Fibroblast of skin of right biceps (primary cell): Measurements from ENCODE around the gene ACOT11.
"Not testable (repeated sequence)": the region's sequence is repeated elsewhere in the genome, so short reads cannot be mapped to it uniquely, and the experiment has no call there.

Source experiments
- DNase-seq: peaks from one replicate; pipeline ENCODE4 v3.0.0-alpha.2; 2013

Gene ACOT11

DNA sequence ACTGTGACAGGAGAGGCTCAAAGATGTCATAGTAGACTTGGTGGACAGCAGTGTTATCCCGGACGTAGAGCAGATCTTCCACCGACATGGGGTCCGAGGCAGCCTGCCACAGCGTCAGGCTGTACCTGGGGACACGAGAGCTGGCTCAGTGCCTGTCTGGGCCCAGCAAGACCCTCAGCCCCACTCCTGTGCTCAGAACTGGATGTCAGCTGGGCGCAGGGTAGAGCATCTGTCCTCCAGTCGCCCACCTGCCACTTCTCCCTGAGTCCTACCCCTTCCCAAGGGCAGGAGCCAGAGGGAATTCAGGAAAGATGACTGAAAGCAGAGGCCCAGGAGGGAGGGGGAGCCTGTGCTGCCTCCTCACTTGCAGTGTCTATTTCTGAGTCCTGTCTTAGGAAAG lies 63.6 kb downstream of the ACOT11 start:
- DNase-seq, result no peak

- no peak for DNase-seq
Observed at GRCh38 chr1:54614024-54614423, 66.0 kb downstream of the ACOT11 start.

GRCh38 chr1:54614563-54614962 lies 66.5 kb downstream of the ACOT11 start:
- DNase-seq, result no peak

DNA sequence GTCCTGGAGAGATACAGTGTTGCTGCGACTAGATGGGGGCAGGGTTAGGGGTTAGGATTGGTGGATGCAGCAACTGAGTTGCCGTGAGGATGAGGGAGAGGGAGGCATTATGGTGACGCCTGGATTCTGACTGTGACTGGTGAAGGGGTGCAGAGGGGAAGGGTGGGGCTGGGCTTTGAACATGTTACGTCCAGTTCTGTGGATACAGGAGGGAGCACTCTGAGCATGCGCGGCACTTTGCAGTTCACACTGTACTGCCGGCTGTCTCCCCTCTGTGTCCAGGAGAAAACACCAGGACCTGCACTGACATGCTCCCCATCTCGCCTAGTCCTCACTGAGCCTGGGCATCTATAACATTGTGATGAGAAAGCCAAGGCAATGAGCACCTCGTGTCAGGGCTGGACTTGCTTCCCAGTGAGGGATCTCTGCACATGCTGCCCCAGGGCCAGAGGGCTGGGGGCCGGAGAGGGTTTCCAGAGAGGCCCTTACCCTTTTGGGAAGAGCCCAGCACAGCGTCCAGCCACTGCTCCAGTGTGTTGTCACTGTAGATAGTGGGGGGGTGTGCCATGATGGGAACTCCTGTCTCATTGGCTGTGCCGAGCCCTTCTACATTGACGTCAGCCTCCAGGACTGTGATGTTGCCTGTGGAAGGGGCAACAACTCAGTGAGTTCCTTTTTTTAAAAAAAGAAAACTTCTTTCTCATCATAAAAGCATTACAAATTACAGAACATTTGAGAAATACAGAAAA lies 67.7 kb downstream of the ACOT11 start:
- no peak for DNase-seq

GRCh38 chr1:54619749-54620148 lies 71.7 kb downstream of the ACOT11 start:
- no peak for DNase-seq

DNA sequence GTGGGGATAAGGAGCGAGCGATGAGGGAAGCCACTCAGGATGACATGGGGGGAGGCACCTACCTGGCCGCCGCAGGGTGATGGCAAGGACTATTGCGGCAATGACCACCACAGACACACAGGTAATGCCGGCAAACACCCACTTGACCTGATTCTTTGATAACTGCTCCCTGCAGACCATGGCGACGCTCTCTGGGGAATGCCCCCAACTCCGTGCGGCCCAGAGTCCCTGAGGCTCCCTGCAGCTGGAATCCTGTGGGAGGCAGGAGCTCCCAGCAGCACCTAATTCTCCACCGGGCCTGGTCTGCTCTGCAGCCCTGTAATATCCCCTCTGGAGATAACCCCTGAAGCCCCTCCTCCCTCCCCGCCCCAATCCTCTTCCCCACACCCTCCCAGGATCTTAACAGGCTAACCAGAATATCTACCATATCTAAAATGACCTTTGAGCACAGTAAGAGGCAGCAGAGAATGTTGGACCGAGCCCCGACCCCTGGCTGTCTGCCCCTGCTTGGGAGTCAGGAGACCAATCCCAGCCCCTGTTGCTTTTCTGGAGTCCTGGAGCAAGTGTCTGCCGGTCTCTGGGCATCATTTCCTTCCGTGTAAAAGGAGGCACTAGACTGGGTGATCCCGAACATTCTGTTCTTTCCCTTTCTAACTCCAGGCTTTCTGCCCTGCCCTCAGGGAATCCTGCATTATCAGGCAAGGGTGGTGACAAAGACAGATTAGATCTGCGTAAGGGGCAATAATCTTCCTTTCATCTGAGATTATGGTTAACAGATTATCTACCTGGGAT lies 75.4 kb downstream of the ACOT11 start, which contains the start of gene FAM151A:
FAM151A (minus strand) TSS at position 310 of the 792 bp plus-strand sequence; CDS start at position 180, 130 bp downstream.
- no peak for DNase-seq

- DNase-seq, result no peak
Observed at GRCh38 chr1:54624466-54625464, 76.7 kb downstream of the ACOT11 start.

DNA sequence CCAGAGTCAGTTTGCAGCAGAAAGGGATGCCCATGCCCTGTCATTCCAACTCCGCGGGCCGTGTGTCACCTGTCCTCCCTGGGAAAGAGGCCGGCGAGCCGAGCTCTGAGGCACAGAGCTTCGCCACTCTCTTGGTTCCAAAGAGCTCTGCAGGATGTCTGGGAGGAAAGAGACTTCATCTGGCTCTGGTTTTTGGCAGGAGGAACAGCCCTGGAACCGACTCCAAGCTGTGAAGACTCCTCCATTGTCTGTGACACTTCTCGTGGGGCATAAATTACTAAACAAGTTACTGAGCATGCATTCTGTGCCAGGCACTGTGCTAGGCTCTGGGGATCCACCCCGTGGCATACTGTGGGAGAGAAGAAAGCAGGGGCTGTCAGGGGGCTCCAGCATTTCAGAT lies 79.2 kb downstream of the ACOT11 start:
- DNase-seq, result no peak

DNA sequence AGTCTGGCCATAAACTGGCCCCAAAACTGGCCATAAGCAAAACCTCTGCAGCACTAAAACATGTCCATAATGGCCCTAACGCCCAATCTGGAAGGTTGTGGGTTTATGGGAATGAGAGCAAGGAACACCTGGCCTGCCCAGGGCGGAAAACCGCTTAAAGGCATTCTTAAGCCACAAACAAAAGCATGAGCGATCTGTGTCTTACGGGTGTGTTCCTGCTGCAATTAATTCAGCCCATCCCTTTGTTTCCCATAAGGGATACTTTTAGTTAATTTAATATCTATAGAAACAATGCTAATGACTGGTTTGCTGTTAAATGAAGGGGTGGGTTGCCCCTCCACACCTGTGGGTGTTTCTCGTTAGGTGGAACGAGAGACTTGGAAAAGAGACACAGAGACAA lies 87.8 kb downstream of the ACOT11 start:
- DNase-seq, result not testable (repeated sequence)

DNA sequence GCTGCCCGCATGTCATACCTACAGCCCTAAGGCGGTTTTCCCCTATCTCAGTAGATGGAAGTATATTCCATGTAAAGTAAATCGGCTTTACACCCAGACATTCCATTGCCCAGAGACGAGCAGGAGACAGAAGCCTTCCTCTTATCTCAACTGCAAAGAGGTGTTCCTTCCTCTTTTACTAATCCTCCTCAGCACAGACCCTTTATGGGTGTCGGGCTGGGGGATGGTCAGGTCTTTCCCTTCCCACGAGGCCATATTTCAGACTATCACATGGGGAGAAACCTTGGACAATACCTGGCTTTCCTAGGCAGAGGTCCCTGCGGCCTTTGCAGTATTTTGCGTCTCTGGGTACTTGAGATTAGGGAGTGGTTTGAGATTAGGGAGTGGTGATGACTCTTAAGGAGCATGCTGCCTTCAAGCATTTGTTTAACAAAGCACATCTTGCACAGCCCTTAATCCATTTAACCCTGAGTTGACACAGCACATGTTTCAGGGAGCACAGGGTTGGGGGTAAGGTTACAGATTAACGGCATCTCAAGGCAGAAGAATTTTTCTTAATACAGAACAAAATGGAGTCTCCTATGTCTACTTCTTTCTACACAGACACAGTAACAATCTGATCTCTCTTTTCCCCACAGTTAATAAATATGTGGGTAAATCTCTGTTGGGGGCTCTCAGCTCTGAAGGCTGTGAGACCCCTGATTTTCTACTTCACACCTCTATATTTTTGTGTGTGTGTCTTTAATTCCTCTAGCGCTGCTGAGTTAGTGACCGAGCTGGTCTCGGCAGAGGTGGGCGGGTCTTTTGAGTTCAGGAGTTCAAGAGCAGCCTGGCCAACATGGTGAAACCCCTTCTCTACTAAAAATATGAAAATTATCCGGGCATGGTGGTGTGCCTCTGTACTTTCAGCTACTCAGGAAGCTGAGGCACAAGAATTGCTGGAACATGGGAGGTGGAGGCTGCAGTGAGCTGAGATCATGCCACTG lies 88.7 kb downstream of the ACOT11 start:
- DNase-seq, result not testable (repeated sequence)

DNA sequence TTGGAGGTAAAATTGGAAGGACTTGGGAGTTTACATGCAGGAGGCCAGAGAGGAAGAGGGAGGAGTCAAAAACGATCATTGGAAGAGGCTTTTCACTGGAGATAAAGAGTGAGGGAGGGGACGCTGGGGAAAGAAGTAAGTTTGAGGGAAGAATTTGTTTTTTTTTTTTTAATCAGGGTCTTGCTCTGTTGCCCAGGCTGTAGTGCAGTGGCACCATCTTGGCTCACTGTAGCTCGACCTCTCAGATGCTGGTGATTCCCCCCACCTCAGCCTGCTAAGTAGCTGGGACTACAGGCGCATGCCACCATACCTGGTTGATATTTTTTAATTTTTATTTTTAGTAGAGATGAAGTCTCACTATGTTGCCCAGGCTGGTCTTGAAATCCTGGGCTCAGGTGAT lies 92.3 kb downstream of the ACOT11 start:
- no peak for DNase-seq

DNA sequence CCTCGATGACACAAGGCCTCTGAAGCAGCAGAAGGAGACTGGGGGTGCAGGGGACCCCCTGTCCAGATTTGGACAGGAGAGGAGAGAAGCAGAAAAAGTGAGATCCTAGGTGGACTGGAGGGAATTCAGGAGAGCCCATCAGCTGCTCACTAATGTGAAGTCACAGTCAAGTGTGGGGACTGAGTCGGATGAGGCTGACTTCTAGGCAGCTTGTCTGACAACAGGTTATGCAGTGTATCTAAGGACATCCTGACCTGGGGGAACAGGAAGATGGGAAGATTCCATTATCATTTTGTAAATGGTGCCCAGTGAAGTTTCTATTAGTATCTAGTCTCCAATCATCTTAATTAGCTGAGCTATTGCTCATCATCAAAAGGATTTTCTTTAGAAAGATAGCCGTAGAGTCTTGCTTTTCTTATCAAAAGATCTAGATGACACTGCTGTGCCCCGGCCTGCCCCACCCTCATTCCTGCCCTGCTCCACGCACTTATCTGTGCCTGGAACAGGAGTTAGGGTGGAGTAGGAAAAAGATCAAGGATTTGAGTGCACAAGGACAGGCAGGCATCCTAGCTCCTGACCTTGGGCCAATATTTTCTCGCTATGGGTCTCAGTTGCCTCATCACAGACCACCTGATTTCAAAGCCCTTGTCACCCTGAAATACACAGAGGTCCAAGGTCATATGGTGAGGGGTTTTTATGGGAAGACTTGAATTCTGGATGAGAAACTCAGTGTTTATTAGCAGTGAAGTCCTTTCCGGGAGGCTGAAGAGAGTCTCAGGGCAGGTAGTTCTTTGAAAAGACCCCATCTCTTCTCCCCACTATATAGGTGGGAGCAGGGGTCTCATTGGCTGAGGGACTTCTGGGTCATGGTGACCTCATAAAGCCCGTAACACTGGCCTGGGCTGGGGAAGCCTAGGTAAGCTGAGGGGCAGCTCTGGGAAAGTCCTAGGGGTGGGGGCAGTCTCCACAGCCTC lies 93.1 kb downstream of the ACOT11 start, which contains the start of gene MROH7:
MROH7 (plus strand) TSS at position 924 of the 974 bp plus-strand sequence. CDS start 11,141 bp downstream, outside the sequence.
- no peak for DNase-seq

DNA sequence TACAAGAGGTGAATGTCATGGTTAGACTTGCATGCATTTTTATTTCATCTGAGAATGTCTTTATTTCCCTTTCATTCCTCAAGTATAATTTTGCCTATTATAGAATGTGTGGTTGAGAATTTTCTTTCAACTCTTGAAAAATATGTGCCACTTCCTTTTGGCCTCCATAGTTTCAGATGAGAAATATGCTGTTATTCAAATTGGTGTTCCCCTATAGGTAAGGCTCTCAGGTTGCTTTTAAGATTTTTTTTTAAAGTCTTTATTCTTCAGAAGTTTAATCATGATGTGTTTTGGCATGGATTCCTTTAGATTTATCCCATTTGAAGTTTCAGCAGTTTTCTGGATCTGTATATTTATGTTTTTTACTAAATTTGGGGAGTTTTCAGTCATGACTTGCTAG lies 95.7 kb downstream of the ACOT11 start:
- no peak for DNase-seq

- no peak for DNase-seq
Observed at GRCh38 chr1:54645806-54646676, 98.0 kb downstream of the ACOT11 start.

DNA sequence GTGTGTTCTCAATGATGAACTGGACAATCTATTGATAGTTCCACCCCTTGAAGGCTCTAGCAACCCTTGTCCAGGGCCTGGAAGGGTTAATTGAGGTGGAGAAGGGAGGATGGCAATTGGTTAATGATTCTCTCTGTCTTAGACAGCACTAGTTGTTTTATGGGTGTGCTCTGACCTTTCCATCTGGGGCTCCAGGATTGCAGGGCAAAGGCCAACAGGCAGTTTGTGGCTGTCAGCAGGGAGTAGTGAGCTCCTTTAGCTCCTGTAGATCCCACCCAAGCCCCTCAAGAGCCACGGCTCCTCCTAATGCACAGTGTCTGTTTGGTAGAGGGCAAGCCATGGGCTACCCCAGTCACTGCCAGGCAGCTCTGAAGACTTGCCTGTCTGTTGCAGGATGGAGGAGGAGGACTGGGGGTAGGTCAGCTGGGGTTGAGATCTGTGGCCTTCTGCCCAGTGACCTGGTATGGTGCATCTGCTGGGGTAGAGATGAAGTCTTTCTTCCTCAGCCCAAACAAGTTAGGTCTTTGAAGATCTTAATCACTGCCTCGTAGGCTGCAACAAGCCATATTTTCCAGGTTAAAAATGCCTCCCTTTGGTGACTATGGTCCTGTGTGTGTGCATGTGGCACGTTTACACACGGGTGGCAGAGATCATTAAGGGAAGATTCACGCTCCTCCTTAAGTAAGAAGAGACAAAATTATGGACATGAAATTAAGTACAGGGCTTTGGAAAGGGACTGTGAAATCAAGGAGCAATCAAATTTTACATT lies 101.3 kb downstream of the ACOT11 start:
- DNase-seq, result no peak

GRCh38 chr1:54649921-54650320 lies 101.9 kb downstream of the ACOT11 start:
- no peak for DNase-seq

DNA sequence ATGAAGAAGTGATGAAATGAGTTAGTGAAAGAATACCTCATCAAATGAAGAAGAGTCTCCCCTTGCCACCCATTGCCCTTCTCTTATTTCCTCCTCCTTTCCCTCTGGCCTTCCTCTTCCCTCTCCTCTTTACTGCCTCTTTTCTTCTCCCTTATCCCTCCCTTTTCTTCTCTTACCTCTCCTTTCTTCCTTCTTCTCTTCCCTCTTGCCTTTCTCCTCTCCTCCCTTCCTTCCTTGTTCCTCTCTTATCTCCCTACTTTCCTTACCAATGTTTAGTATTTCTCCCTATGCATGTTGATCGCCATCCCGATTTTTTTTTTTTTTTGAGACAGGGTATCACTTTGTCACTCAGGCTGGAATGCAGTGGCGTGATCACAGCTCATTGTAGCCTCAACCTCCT lies 102.4 kb downstream of the ACOT11 start:
- DNase-seq, result no peak

GRCh38 chr1:54651608-54652007 lies 103.6 kb downstream of the ACOT11 start:
- no peak for DNase-seq
